Stimulated activated CD8-positive, alpha-beta memory T cell treated with anti-CD3 and anti-CD28 coated beads, Interleukin-15, amount 100 ng/mL, for 1 hour (primary cell): ENCODE measurements around the gene MFSD6L.

Source experiments
- DNase-seq: peaks from one replicate; pipeline ENCODE4 v3.0.0-alpha.2; 2020; ENCODE audit warnings: low read depth

MFSD6L gene

DNA sequence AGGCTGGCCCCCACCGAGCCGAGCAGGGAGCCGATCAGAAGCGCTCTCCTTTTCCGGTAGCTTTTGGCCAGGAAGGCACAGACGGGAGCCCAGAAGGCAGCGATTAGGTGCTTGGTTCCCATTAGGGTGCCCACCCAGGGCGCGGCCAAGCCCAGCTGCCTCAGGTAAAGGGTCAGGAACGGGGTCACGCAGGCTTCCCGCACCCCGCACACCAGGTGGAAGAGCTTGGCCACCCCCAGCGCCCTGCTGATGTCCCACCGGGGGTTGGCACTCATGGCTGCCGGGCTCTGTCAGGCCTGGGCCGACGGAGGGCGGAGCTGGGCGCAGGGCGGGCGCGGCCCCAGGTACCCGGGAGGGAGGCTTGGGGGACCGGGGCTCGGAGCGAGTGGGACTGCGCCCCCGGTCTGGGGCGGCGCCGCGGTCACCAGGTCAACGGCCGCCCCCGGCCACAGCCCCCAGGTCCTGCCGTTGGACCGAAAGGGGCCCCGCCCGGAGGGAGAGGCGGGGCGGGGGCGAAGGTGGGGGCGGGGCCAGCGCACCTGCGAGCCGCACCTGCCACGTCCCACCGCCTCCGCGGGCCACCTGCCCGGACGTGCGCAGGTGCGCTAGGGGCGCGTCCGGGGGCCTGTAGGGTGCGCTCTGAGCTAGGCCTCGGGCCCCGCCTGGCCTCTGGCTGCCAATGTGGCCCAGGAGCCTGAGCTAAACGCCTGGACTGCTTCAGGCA is at the start of gene MFSD6L:
Gene MFSD6L, minus strand, starts transcription at position 520 of the 724 bp plus-strand sequence. Its CDS starts 245 bp downstream, at position 275.
- DNase-seq, result no peak

DNA sequence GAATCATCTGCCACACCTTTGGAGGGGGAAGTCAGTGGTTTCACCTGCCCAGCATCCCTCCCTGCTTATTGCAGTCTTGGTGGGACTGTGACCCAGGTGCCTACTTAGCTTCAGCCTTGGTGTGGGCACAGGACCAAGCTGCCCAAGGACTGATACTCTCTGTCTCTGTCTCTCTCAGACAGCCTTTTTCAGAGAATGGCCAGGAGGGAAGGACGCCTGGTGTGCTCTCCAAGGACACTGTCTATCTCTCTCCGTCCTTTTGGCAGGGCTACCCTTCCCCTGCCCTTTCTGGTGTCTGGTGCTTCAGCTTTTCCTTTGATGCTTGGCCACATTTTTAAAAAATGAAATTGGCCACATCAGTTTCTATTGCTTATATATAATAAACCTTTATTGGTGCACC is 48.7 kb upstream of the MFSD6L start:
- no peak for DNase-seq

DNA sequence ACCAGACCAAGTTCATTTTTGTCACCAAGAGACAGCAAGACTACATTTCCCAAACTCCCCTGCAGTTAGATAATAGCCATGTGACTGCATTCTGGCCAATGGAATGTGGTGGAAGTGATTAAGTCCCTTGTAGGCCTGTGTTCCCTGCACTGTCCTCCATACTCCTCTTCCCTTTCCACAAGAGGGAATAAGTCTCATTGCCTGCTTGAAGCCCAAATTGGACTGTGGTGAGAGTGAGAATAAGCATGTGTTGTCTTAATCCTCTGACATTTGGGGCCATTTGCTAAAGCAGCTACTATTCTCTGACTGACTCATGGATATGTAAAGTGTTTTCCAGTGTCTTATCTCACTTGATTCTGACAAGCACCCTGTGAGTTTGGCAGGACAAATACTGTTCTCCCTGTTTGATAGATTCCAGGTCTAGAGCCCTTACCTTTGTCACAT is 47.6 kb upstream of the MFSD6L start:
- DNase-seq, result no peak

- DNase-seq, result no peak
Measured at GRCh38 chr17:8844229-8845218, 45.4 kb upstream of the MFSD6L start.

GRCh38 chr17:8843344-8843743 is 44.2 kb upstream of the MFSD6L start:
- DNase-seq, result no peak

- no peak for DNase-seq
Measured at GRCh38 chr17:8841844-8842243, 42.7 kb upstream of the MFSD6L start.

DNA sequence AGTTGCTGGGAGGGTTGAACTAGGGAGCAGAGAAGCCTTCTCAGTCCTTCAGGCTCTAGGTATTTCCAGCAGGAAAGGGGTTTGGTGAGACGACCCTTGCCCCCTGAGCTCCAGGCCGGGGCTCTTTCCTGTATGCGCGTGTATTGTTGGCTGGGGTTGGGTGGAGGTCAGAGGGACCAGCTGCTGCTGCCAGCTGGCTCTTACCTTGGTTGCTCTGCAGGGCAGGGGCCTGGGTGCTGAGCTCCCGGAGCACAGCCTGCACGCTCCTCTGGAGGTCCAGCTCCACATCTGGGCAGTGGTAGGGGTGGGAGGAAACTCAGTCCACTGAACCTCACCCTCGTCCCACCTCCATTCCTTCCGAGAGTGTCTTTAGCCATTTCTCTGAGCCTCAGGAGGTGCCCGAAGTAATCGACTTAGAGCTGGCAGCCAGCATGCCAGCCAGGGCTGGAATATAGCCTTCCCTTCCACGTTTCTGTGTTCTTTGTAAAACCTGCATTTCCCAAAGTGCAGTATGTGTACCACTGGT is 40.3 kb upstream of the MFSD6L start:
- DNase-seq, result no peak

DNA sequence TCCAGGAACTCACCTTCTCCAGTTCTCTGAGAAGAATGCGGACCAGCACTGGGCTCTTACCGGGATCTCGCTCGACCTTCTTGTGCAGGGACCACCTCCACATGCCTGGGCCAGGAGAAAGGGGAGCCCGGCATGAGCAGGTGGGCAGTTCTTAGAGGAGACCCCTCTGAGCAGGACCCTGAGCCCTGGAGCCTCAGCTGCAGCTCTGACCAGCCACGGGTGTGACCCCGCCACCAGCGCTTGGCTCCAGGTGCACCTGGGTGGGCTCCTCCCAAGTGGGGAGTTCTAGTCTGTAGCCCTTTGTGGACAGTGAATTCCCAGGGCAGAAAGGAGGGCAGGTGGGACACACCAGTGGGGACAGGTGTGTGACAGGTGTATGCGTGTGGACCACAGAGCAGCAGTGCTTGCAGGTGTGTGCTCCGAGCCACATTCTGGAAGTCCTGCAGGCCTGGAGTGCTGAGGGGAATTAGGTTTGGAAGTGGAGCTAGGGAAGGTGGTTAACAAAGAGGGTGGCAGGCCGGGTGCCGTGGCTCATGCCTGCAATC is 39.5 kb upstream of the MFSD6L start:
- no peak for DNase-seq

- no peak for DNase-seq
Measured at GRCh38 chr17:8837563-8838075, 38.5 kb upstream of the MFSD6L start.

- DNase-seq, result no peak
Measured at GRCh38 chr17:8836821-8837562, 37.8 kb upstream of the MFSD6L start.

DNA sequence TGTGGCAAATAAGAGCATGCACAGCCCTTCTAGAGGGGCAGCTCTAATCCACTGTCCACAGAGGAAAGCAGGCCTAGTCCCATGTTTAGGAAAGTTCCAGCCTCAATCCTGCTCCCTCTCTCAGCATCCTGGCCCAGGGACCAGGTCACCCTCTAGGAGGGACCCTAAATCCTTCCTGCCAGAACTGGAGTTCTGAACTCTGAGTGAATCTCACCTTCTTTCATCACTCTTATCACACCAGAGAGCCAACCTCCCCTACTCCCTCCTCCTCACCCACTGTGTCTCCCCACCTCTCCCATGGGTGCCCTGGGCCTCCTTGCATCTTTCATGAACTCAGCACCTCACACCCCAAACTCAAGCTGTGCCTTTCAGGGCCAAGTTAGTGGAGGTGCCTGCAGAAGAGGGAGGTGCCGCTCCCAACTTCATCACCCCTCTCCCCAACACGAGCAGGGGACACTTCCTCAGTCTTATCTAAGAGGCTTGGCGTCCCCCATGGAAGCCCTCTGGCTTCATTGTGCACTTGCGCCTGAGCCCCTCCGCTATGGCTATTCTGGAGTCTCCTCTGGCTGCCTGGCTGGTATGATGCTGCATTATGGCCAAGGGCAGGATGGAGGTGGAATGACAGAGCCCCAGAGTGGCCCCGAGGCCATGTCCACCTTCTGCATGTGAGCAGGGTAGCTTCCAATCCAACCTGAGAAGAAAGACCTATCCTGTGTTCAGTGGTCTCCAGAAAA is 36.6 kb upstream of the MFSD6L start:
- DNase-seq, result no peak

GRCh38 chr17:8835106-8835505 is 35.9 kb upstream of the MFSD6L start:
- no peak for DNase-seq

DNA sequence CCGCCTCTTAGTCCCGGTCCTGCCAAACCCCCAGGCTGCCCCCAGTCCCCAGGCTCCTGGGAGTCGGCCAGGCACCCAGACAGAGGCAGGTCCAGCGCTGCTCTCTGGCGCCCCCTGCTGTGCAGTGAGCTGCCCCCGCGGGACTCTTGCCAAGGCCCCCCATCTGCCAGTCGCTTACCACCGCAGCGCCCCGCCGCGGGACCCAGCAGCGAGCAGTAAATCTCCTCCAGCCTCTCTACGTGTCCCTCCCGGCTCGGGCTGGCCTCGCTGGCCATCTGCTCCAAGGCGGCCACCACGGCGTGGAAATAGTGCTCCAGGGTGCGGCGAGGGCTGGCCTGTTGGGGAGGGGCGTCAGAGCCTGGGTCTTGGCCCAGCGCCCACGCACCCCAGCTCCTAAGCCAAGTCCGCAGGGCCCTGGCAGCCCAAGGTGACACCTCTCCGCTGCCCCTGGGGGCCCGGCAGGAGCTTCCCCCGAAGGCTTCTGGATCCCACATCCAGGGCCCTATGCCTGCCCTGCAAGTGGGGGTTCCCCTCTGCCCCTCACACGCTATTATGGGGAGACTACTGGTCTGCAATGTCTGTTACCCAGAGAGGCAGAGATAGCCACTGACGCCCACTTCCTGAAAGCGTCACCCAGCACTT is 33.7 kb upstream of the MFSD6L start:
- DNase-seq, result no peak

- DNase-seq, result no peak
Measured at GRCh38 chr17:8831234-8831849, 32.2 kb upstream of the MFSD6L start.

DNA sequence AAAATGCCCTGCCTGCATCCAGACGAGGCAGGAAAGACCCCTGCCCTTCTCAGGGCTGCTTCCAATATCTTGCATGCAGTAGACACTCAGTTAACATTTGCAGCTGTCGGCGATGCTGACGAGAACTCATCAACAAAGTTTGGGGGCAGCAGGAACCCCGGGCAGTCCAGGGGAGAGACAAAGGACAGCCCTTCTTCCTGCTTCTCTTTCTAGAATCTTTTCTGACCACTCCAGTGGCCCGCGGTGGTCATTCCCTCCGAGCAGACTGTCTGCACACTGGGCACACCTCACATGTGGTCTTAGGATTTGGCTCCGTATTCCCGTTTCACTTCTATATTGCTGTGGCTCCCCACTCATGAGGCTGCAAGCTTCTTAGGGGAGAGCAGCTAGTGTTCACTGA is 31.0 kb upstream of the MFSD6L start:
- no peak for DNase-seq

DNA sequence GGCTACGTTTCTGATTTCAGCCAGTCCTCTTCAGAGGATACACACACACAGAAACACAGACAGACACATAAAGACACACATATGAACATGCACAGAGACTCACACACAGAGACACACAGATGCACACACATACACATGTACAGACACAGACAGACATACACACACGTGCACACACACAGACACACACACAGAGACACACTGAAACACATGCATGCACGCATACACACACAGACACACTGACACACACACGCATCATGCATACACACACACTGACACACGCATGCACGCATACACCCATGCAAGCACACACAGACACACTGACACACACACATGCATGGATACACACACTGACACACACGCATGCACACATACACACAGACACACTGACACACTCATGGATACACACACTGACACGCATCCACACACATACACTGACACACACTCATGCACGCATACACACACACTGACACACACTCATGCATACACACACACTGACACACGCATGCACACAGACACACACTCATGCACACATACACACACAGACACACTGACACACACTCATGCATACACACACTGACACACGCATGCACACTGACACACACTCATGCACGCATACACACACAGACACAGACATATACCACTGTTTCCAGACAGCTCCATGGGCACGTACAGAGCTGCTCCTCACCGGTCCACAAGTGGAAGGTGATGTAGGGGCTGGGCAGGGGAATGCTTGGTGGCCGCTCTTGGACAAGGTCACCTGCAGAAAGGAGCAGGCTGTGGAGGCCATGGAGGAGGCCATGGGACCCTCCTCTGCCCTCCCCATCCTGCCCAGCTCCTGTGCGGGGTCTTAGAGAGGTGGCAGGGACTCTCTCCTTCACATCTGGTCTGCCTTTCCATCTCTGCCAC is 30.1 kb upstream of the MFSD6L start:
- no peak for DNase-seq

DNA sequence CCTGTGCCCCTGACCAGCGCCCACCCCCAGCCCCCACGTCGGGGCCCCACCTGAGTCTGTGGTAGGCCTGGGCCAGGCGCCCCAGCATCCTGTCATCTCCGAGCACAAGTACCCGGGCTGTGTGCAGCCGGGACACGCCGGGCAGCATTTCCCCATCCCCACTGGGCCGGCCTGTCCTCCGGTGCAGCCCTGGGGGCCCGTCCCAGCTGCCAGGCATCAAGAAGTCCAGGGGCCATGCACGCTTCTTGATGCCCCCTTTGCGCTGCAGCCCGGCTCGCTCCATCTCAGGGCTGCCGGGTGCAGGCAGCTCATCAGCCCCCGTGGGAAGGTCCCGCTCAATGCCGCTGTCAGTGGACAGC is 29.3 kb upstream of the MFSD6L start:
- DNase-seq, result no peak

DNA sequence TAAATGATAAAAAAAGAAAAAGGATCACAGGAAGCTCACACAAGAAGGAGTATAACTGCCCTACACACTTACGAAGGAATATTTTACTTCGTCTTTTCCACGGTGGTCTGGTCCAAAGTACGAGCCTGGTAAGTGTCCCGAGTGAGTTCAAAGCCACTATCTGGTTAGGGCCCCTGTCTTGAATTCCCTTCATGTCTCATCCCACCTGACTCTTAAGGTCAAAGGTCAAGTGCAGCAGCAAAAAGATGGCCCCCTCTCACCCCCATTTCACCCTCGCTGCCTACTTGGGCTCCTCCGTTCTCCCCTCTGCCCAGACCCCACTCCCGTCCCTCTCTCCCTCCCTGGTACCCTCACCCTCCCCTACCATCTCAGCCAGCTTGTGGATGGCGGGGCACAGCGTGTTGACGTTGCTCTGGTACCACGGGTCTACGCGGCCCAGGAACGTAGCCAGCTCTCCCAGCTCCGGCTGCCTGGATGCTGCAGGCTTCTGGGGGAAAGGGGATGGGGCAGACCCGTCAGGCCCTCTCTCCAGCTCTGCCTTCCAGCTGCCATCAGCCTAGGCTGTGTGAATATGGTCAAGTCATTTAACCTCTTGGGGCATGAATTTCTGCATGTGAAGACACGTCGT is 27.8 kb upstream of the MFSD6L start:
- DNase-seq, result no peak
